Endothelial cell (in vitro differentiated cells): Measurements from ENCODE around the gene FBLN7. TPM values are rescaled to one million over a fixed set of nuclear protein-coding genes. Genes with fewer than 3 reads are reported as not detected.

Experiments
- DNase-seq: peaks from one replicate; pipeline ENCODE4 v3.0.0; 2021; ENCODE audit warnings: low spot score
- H3K27ac Mint-ChIP-seq: one replicate; pipeline ENCODE4 v1.8.0; 2021; ENCODE audit warnings: mixed read lengths, inconsistent platforms; ENCODE audit not compliant: unreplicated experiment
- H3K27me3 Mint-ChIP-seq: one replicate; pipeline ENCODE4 v1.8.0; 2021; ENCODE audit warnings: mild to moderate bottlenecking, moderate library complexity, mixed read lengths, inconsistent platforms; ENCODE audit not compliant: unreplicated experiment
- H3K36me3 Mint-ChIP-seq: one replicate; pipeline ENCODE4 v1.8.0; 2021; ENCODE audit warnings: mild to moderate bottlenecking, low read depth, mixed read lengths, inconsistent platforms; ENCODE audit not compliant: unreplicated experiment
- H3K4me1 Mint-ChIP-seq: one replicate; pipeline ENCODE4 v1.8.0; 2021; ENCODE audit warnings: mild to moderate bottlenecking, mixed read lengths, inconsistent platforms; ENCODE audit not compliant: unreplicated experiment
- H3K4me3 Mint-ChIP-seq: one replicate; pipeline ENCODE4 v1.8.0; 2021; ENCODE audit warnings: mild to moderate bottlenecking, mixed read lengths, inconsistent platforms; ENCODE audit not compliant: unreplicated experiment
- H3K9me3 Mint-ChIP-seq: one replicate; pipeline ENCODE4 v1.8.0; 2021; ENCODE audit warnings: mixed read lengths, inconsistent platforms; ENCODE audit not compliant: unreplicated experiment
- total RNA-seq: library from RNA; stranded (reverse); fragmentation: NEBNext Ultra II Directional; extraction: Animal tissue kit (Norgen Biotek cat#: 25700); gene quantifications from one replicate; pipeline ENCODE4 v1.2.1, GENCODE V29; 2021; ENCODE audit not compliant: unreplicated experiment
- TF ChIP-seq, protein P1 (sequence below): fragments of 200-600 bp; sonication (generic); IDR thresholded peaks from one replicate; pipeline ENCODE4 v1.5.0; 2021; ENCODE audit warnings: antibody characterized with exemption; ENCODE audit not compliant: unreplicated experiment

The FBLN7 gene
- total RNA-seq, 1 donor from 2014 or later, result 0.36 TPM

DNA sequence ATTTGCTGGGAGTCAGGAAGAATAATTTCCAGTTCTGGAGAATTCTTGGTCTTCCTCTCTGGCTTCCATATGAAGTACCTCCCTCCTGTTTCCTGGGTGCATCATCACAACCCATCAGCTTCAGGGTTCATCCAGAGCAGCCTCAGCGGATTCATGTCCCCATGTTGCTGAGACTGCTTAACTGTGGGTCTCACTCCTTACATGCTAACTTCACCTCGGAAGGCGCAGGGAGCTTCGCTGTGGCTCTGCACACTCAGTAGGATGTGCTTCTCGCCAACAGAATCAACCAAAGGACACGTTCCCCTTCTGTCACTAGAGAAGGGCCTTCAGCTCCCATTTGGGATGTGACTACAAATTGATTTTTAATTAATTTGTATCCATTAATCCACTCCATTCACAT lies 24.2 kb downstream of the FBLN7 start:
- Mint-ChIP-seq H3K27me3 (peaks cover 6% of the 10 kb centered on the region), H3K4me1 (peaks cover 6% of the 10 kb centered on the region), H3K36me3 (no peaks in the 10 kb centered on the region), H3K4me3 (no peak overlapping the region), H3K9me3 (no peaks in the 10 kb centered on the region), H3K27ac (no peak overlapping the region)
- no peak for DNase-seq
- TF ChIP-seq, protein P1, sequence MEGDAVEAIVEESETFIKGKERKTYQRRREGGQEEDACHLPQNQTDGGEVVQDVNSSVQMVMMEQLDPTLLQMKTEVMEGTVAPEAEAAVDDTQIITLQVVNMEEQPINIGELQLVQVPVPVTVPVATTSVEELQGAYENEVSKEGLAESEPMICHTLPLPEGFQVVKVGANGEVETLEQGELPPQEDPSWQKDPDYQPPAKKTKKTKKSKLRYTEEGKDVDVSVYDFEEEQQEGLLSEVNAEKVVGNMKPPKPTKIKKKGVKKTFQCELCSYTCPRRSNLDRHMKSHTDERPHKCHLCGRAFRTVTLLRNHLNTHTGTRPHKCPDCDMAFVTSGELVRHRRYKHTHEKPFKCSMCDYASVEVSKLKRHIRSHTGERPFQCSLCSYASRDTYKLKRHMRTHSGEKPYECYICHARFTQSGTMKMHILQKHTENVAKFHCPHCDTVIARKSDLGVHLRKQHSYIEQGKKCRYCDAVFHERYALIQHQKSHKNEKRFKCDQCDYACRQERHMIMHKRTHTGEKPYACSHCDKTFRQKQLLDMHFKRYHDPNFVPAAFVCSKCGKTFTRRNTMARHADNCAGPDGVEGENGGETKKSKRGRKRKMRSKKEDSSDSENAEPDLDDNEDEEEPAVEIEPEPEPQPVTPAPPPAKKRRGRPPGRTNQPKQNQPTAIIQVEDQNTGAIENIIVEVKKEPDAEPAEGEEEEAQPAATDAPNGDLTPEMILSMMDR, result no peak

DNA sequence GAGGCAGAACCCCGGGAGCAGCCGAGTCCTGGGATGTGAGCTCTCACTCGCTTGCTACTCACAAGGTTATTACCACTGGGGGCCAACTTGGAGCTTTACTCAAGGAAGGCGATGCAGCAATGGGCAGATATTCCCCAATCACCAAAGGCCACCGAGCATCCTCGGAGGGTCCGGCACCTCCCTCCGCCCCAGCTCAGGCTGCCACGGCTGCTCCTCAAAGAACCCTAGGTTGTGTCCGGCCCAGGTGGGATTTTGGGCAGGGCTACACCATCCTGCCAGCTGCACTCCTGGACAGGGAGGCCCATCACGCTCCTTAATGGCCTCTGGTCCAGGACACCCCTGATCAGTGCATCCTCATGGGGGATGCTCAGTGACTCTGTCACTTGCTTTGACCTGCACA lies 24.8 kb downstream of the FBLN7 start:
- TF ChIP-seq, protein P1, result no peak
- H3K27ac Mint-ChIP-seq, result no peak overlapping the region
- H3K4me3 Mint-ChIP-seq, result no peak overlapping the region
- no peaks in the 10 kb centered on the region for H3K36me3 Mint-ChIP-seq
- DNase-seq, result no peak
- no peaks in the 10 kb centered on the region for H3K9me3 Mint-ChIP-seq
- peaks cover 6% of the 10 kb centered on the region for H3K27me3 Mint-ChIP-seq
- peaks cover 6% of the 10 kb centered on the region for H3K4me1 Mint-ChIP-seq

DNA sequence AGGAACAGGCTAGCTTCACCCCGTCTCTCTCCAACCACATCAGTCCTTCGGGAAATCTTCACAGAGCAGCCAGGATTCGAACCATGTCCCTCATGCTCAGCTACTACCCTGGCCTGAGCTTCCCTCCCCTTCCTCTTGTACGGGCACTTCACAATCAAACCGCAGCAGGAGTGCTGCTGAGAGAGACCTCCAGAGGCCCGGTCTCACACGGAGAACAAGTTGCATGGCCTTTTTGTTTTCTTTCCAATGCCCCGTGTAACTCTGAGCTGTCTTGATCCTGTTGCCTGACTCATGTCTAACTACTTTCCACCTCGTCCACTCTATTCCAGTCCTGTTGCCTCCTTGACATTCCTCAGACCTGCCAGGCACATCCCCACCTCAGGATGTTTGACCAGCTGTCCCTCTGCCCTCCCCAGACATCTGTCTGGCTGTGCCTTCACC lies 25.4 kb downstream of the FBLN7 start:
- peaks cover 6% of the 10 kb centered on the region for H3K4me1 Mint-ChIP-seq
- no peaks in the 10 kb centered on the region for H3K9me3 Mint-ChIP-seq
- DNase-seq, result no peak
- no peak overlapping the region for H3K4me3 Mint-ChIP-seq
- no peaks in the 10 kb centered on the region for H3K36me3 Mint-ChIP-seq
- H3K27ac Mint-ChIP-seq, result no peak overlapping the region
- peaks cover 6% of the 10 kb centered on the region for H3K27me3 Mint-ChIP-seq
- TF ChIP-seq, protein P1, result no peak

DNA sequence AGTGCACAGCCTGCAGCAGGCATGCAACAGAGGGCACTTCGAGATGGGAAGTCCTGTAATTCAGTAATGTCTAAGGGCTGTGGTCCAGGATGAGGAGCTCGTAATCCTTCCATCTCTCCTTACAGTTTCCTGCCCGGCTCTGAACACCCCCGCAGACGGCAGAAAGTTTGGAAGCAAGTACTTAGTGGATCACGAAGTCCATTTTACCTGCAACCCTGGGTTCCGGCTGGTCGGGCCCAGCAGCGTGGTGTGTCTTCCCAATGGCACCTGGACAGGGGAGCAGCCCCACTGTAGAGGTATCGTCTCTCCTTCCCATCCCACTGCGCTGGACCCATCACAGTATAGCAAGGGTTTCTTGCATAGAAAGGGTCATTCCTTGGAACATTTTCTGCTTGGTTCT lies 26.7 kb downstream of the FBLN7 start:
- H3K4me3 Mint-ChIP-seq, result no peak overlapping the region
- no peaks in the 10 kb centered on the region for H3K9me3 Mint-ChIP-seq
- peaks cover 6% of the 10 kb centered on the region for H3K36me3 Mint-ChIP-seq
- H3K27ac Mint-ChIP-seq, result no peak overlapping the region
- H3K27me3 Mint-ChIP-seq, result peaks cover 6% of the 10 kb centered on the region
- TF ChIP-seq, protein P1, result no peak
- DNase-seq, result no peak
- peaks cover 6% of the 10 kb centered on the region for H3K4me1 Mint-ChIP-seq

- H3K36me3 Mint-ChIP-seq, result peaks cover 6% of the 10 kb centered on the region
- no peak overlapping the region for H3K4me3 Mint-ChIP-seq
- no peaks in the 10 kb centered on the region for H3K9me3 Mint-ChIP-seq
- peaks cover 5% of the 10 kb centered on the region for H3K4me1 Mint-ChIP-seq
- no peak for DNase-seq
- H3K27me3 Mint-ChIP-seq, result peaks cover 6% of the 10 kb centered on the region
- no peak overlapping the region for H3K27ac Mint-ChIP-seq
- TF ChIP-seq, protein P1, result no peak
Measured at GRCh38 chr2:112165296-112165695, 27.1 kb downstream of the FBLN7 start.
